Right lobe of liver (tissue), 6 donors: ENCODE data around the gene RBM5. TPM values are rescaled to one million over a fixed set of nuclear protein-coding genes. Genes with fewer than 3 reads are reported as not detected.

Experiments
- ATAC-seq, 4 donors: fragments of 200-7000 bp; cut with Tn5 transposase; one replicate each; pipeline ENCODE4 v1.9.1; 2020; ENCODE audit warnings: mild to moderate bottlenecking in 4 of 4, moderate library complexity in 4 of 4
- DNase-seq, 3 donors: peaks; one replicate each; pipeline ENCODE4 v3.0.0-alpha.2; 2020
- H3K27ac ChIP-seq, 3 donors: fragments of 200-600 bp; one replicate each; pipeline ENCODE4 v1.8.0; 2022
- H3K27me3 ChIP-seq, 2 donors: fragments of 200-600 bp; one replicate each; pipeline ENCODE4 v1.8.0; 2022
- H3K36me3 ChIP-seq, 4 donors: fragments of 200-600 bp; sonication (generic) in 1 of 4; one replicate each; pipeline versions ENCODE4 v1.5.1 to v1.8.0; 2017 to 2022; ENCODE audit warnings: control low read depth in 1 of 4
- H3K4me1 ChIP-seq, 4 donors: fragments of 200-600 bp; sonication (generic) in 1 of 4; one replicate each; pipeline versions ENCODE4 v1.5.1 to v1.8.0; 2017 to 2022; ENCODE audit warnings: control low read depth in 1 of 4
- H3K4me3 ChIP-seq, 3 donors: fragments of 200-600 bp; one replicate each; pipeline ENCODE4 v1.8.0; 2022
- H3K9me3 ChIP-seq, 4 donors: fragments of 200-600 bp; sonication (generic) in 1 of 4; one replicate each; pipeline versions ENCODE4 v1.5.1 to v1.8.0; 2017 to 2022; ENCODE audit warnings: control low read depth in 1 of 4
- CTCF ChIP-seq, 4 donors: fragments of 200-600 bp in 3 of 4; fragments of 450-650 bp in 1 of 4; IDR thresholded peaks; one replicate each; pipeline versions ENCODE4 v1.5.1 to v1.8.0; 2016 to 2022; ENCODE audit warnings: antibody characterized with exemption in 4 of 4, mild to moderate bottlenecking in 2 of 4
- POLR2A ChIP-seq: fragments of 450-650 bp; IDR thresholded peaks from one replicate; pipeline ENCODE4 v1.6.1; 2017; ENCODE audit warnings: antibody characterized with exemption, mild to moderate bottlenecking
- WGBS: methylation state at CpG from one replicate; pipeline ENCODE4 v1.1.6; 2018; ENCODE audit warnings: low coverage, low lambda C conversion rate; ENCODE audit not compliant: insufficient coverage; ENCODE audit errors: missing lambda C conversion rate; 5-methylcytosine and 5-hydroxymethylcytosine counted together
- intact Hi-C, 2 donors: fragments of 100-400 bp; cut with DNase I; formaldehyde crosslinking; loops; one replicate each; pipeline versions ENCODE4 v1.11.2 to v1.14.1; 2022
- total RNA-seq, 6 experiments: library from RNA; depleted of rRNA in 2 of 6; stranded (reverse); fragments of >200 nt in 2 of 6; fragmentation: NEBNext Ultra II Directional in 3 of 6; extraction: Animal tissue kit (Norgen Biotek cat#: 25700) in 3 of 6; gene quantifications; one replicate each; pipeline versions ENCODE4 v1.1.0 to v1.2.4, GENCODE V29; 2016 to 2023
- donor health status: DM: no; HTN: yes; CAD: no.
- donor health status: DM: no; HTN: no; CAD: no.
- donor health status: DM: no; HTN: no; CAD: no.
- donor health status: DM: no; HTN: yes; CAD: no.
- donor health status: DM: no; HTN: yes; CAD: no.

RBM5 gene
- total RNA-seq, 6 experiments from 2014 or later: 42.1 to 62.4 (median 46.4) TPM

DNA sequence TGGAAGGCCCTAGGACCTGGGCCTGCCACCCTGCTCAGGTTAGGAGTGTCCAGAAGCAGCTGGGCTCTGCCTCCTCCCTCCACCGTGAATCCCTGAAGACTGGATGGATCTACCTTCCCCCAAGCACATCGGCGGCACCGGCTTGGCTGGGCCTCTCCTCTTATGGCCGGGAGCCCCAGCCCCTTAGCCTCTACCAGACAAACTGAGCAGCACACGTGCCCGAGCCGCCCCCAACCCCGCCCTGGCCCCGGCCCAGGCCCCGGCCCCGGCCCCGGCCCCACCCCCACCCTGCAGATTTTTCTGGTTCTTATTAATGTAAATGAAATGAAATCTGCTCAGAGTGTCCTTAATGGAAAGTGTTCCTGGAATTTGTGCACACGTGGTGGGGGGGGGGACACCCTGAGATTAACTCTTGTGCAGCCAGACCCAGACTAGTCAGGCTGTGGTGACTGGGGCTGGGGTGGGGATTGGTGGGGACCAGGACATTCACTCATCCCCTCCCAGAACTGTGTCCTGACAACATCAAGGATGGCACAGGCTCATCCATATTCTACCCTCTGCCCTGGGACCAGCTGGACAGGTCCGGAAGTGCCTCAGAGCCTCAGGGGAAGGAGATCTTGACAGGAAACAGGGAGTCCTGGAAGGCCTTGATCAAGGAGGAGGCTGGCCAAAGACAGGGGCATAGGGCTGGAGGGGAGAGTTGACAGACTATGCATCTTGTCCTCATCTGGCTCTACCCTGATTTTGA, 35.5 kb downstream of the RBM5 start:
- Histone ChIP-seq H3K27ac (no peak overlapping the region), H3K27me3 (no peaks in the 10 kb centered on the region), H3K4me3 (no peak overlapping the region), H3K9me3 (no peaks in the 10 kb centered on the region), H3K4me1 (no peaks in the 10 kb centered on the region), H3K36me3 (peaks cover 0 to 11% (median 4%) of the 10 kb centered on the region in 4 donors)
- DNase-seq (peak in 1 of 3 donors; percentile 50), ATAC-seq (no peak)
- no peak for TF ChIP-seq CTCF (IDR thresholded peaks at IDR 0.05)
- TF ChIP-seq POLR2A: no peak
- WGBS: 19% methylated on average over 10 of the region's 15 CpGs
- intact Hi-C loops: loop anchor here in 1 of 2 donors (10.0 kb wide), 1 partner anchor 141 kb away; the partner anchor contains the start of gene SEMA3B

GRCh38 chr3:50124800-50125178, 36.1 kb downstream of the RBM5 start:
- Histone ChIP-seq H3K9me3 (no peaks in the 10 kb centered on the region), H3K4me1 (no peaks in the 10 kb centered on the region), H3K27me3 (no peaks in the 10 kb centered on the region), H3K36me3 (peaks cover 0 to 7% (median 3%) of the 10 kb centered on the region in 4 donors), H3K4me3 (no peak overlapping the region), H3K27ac (no peak overlapping the region)
- peak in 1 of 3 donors; percentile 42 for DNase-seq
- intact Hi-C loops: loop anchor here in 1 of 2 donors (10.0 kb wide), 1 partner anchor 140 kb away; the partner anchor contains the start of gene SEMA3B
- no peak for ATAC-seq
- TF ChIP-seq POLR2A (no peak), CTCF (IDR thresholded peaks at IDR 0.05) (no peak)
- WGBS: 47% methylated on average over 4 of the region's 12 CpGs

DNA sequence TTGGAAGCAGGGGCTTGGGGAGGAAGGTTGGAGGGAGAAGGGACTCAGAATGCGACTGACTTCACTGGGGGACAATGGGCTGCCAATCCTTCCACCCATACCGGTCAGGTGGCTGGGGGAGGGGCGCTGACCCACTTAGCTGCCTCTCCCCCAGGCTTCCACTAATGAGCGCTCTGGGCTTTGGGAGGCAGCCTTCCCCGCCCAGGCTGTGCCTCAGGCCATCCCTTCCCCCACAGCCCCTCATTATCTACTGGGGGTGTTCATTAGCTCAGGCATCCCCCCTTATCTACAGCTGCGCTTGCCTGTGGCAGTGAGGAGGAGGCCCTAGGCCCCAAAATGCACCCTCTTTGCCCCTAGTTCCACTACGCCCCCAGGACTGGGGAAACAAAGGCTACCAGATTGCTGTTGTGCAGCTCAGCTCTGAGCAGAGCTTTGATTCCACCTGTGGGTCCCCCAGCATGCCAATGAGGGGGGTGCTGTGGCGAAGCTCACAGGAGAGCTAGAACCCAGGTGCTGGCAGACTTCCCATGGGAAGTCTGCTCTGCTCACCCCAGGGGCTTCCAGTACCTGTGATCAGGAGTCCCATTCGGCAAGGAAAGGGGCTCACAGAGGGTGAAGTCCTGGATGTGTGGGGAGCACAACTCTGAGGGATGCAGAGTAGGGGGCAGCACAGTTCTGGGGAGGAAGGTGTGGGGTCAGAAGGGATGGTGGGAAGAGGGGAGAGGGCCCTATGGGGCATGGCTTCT, 37.0 kb downstream of the RBM5 start:
- Histone ChIP-seq H3K9me3 (no peaks in the 10 kb centered on the region), H3K4me3 (no peak overlapping the region), H3K4me1 (no peaks in the 10 kb centered on the region), H3K27ac (no peak overlapping the region), H3K27me3 (no peaks in the 10 kb centered on the region), H3K36me3 (no peaks in the 10 kb centered on the region)
- WGBS: 83% methylated on average over 1 of the region's 9 CpGs
- intact Hi-C loops: loop anchor here in 1 of 2 donors (10.0 kb wide), 1 partner anchor 139 kb away; the partner anchor contains the start of gene SEMA3B
- DNase-seq: peak in 1 of 3 donors; percentile 23
- ATAC-seq: no peak
- TF ChIP-seq CTCF (IDR thresholded peaks at IDR 0.05) (no peak), POLR2A (no peak)

- Histone ChIP-seq H3K27me3 (no peaks in the 10 kb centered on the region), H3K4me3 (no peak overlapping the region), H3K36me3 (no peaks in the 10 kb centered on the region), H3K9me3 (no peaks in the 10 kb centered on the region), H3K27ac (no peak overlapping the region), H3K4me1 (no peaks in the 10 kb centered on the region)
- DNase-seq (peak in 1 of 3 donors; percentile 36), ATAC-seq (peak in 1 of 4 donors; percentile 3)
- intact Hi-C loops: loop anchor here in 1 of 2 donors (10.0 kb wide), 1 partner anchor 138 kb away; the partner anchor contains the start of gene SEMA3B
- 57% methylated on average over 2 of the region's 16 CpGs for WGBS
- no peak for TF ChIP-seq POLR2A
- no peak for TF ChIP-seq CTCF (IDR thresholded peaks at IDR 0.05)
Observed at GRCh38 chr3:50126287-50127211, 37.8 kb downstream of the RBM5 start.
